ENCODE data around the gene MEIS2. TPM values are rescaled to one million over a fixed set of nuclear protein-coding genes. Genes with fewer than 3 reads are reported as not detected.

The MEIS2 gene
- total RNA-seq, 1 experiment from 2014 or later = 17.5 TPM

DNA sequence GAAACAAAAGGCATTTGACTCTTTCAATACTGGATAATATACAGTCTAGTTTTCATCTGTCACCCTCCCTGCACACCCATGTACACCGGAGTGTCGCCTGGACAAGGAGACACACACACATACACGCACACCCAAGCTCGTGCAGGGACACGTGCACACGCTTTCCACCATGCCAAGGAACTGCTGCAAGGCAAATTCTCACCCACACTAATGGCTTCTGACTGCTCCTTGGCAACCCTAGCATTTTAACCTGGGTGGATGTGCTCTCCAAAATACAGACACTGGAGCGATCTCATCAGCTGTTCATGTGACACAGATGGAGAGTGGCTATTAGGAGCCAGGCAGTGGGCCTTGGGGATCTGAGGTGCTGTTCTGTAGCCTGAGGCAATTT is 61.6 kb downstream of the MEIS2 start:
- Histone ChIP-seq H2AFZ (ENCODE audit: low read length) (no peak overlapping the region), H3K9me3 (ENCODE audit: low read length) (no peaks in the 10 kb centered on the region), H4K20me1 (ENCODE audit: low read length) (no peaks in the 10 kb centered on the region), H3K4me1 (ENCODE audit: insufficient read depth, low read length) (peaks cover 9% of the 10 kb centered on the region; the same call in 1 of the 2 replicates), H3K79me2 (ENCODE audit: low read length) (no peaks in the 10 kb centered on the region), H3K4me2 (ENCODE audit: low read length) (no peak overlapping the region), H3K9ac (ENCODE audit: low read length) (no peak overlapping the region), H3K4me3 (ENCODE audit: low read length) (no peak overlapping the region), H3K9me2 (replicated peaks; ENCODE audit: low read length) (no peaks in the 10 kb centered on the region), H3F3A (ENCODE audit: low read length, unreplicated experiment) (no peaks in the 10 kb centered on the region), H3K36me3 (ENCODE audit: low read depth, low read length) (no peaks in the 10 kb centered on the region), H3K27ac (ENCODE audit: low read length) (no peak overlapping the region), H3K27me3 (ENCODE audit: low read length) (no peaks in the 10 kb centered on the region)
- no peak for TF ChIP-seq EZH2phosphoT487 (IDR thresholded peaks at IDR 0.05; ENCODE audit: borderline replicate concordance, low read length)
- TF ChIP-seq, protein P1, sequence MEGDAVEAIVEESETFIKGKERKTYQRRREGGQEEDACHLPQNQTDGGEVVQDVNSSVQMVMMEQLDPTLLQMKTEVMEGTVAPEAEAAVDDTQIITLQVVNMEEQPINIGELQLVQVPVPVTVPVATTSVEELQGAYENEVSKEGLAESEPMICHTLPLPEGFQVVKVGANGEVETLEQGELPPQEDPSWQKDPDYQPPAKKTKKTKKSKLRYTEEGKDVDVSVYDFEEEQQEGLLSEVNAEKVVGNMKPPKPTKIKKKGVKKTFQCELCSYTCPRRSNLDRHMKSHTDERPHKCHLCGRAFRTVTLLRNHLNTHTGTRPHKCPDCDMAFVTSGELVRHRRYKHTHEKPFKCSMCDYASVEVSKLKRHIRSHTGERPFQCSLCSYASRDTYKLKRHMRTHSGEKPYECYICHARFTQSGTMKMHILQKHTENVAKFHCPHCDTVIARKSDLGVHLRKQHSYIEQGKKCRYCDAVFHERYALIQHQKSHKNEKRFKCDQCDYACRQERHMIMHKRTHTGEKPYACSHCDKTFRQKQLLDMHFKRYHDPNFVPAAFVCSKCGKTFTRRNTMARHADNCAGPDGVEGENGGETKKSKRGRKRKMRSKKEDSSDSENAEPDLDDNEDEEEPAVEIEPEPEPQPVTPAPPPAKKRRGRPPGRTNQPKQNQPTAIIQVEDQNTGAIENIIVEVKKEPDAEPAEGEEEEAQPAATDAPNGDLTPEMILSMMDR (conservative IDR thresholded peaks at IDR 0.05; ENCODE audit: low read depth, low read length) = no peak
- no peak for TF ChIP-seq EZH2 (IDR thresholded peaks at IDR 0.05; ENCODE audit: low read length, unreplicated experiment)
- intact Hi-C loops (cut with micrococcal nuclease) = no loop called here
- POLR2A ChIA-PET (ENCODE audit: unreplicated experiment) = no interaction called here
- DNase-seq (no peak), ATAC-seq (no peak)
- CTCF ChIA-PET = no interaction called here
- no TSS peak for BruUV-seq (replicated peaks)

DNA sequence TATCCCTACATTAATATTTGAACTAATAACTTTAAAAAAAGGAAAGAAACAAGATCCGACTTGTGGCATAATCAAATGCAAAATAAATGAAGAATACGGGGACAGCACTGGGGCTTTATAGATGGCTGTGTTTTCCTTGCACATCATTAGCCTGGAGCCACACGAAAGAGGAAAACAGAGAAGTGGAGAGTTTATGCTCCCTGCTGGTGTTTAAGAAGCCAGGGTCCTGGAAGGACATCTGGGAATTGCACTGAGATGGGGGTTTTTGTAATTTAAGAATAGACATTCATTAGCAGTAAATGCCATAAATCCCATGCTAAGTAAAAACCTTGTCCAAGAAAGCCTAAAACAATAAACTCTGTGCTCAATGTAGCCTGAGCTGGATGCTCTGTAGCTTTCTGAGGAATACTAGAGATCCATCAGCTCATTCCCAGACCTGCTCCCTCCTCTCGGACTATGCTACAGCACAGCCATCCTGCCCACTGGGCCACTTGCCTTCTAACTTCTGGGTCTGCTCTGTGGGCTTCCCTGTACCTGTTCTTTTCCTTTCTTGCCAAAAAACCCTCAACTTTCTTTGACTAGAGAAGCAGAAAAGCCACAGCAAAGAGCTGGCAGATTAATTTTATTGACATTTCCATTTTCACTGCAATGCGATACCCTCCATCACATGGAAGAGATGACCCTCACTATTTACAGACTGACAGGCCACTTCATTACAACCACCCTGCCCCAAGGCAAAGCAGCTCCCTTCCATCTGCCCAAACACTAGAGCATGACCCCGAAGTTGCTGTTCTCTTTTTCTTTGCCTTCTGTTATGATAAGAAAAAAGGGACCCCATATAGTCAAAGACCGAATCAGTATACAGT is 62.3 kb downstream of the MEIS2 start:
- Histone ChIP-seq H3K4me3 (ENCODE audit: low read length) (no peak overlapping the region), H3F3A (ENCODE audit: low read length, unreplicated experiment) (no peaks in the 10 kb centered on the region), H4K20me1 (ENCODE audit: low read length) (no peaks in the 10 kb centered on the region), H3K9me3 (ENCODE audit: low read length) (no peaks in the 10 kb centered on the region), H3K9ac (ENCODE audit: low read length) (no peak overlapping the region), H3K9me2 (replicated peaks; ENCODE audit: low read length) (no peaks in the 10 kb centered on the region), H3K4me1 (ENCODE audit: insufficient read depth, low read length) (peaks cover 9% of the 10 kb centered on the region; the same call in 1 of the 2 replicates), H3K4me2 (ENCODE audit: low read length) (no peak overlapping the region), H3K27ac (ENCODE audit: low read length) (no peak overlapping the region), H3K36me3 (ENCODE audit: low read depth, low read length) (no peaks in the 10 kb centered on the region), H3K27me3 (ENCODE audit: low read length) (no peaks in the 10 kb centered on the region), H2AFZ (ENCODE audit: low read length) (no peak overlapping the region), H3K79me2 (ENCODE audit: low read length) (no peaks in the 10 kb centered on the region)
- no peak for TF ChIP-seq EZH2 (IDR thresholded peaks at IDR 0.05; ENCODE audit: low read length, unreplicated experiment)
- TF ChIP-seq, protein P1 (conservative IDR thresholded peaks at IDR 0.05; ENCODE audit: low read depth, low read length) = no peak
- no peak for TF ChIP-seq EZH2phosphoT487 (IDR thresholded peaks at IDR 0.05; ENCODE audit: borderline replicate concordance, low read length)
- DNase-seq = peak; percentile 7
- CTCF ChIA-PET = interaction anchor here (0.7 kb wide), 1 partner anchor 167 kb away, joined by 3 read pairs; no protein-coding TSS in a partner anchor
- ATAC-seq = peak; percentile 20; the same call in 1 of the 2 replicates
- BruUV-seq (replicated peaks) = no TSS peak
- POLR2A ChIA-PET (ENCODE audit: unreplicated experiment) = no interaction called here
- intact Hi-C loops (cut with micrococcal nuclease) = no loop called here

DNA sequence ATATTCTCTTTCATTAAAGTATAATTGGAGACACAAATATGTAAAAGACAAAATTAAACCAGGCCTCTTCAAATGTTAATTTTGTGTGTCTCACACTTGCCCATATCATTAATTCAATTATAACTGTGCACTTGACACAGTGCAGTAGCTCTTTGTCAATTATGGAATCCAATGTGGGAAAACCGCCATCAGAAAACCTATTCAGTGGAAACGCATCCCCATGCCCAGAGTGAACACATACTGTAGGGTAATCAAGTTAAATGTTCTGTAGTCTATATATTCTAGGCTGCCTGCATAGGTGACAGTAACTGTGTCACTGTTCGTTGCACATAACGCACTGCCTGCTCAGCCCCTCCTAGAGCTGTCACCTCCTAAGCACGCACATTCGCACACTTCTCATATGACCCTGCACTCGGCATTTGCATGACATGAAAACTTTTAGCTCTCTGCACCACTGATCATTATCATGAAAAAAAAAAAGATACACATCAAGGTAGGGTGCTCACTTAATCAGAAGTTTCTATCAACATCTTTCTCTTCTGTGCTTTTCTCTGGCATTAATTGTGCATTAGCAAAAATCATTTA is 63.2 kb downstream of the MEIS2 start:
- no peak overlapping the region for H3K27ac ChIP-seq (ENCODE audit: low read length)
- no TSS peak for BruUV-seq (replicated peaks)
- no peak overlapping the region for H3K9ac ChIP-seq (ENCODE audit: low read length)
- H3F3A ChIP-seq (ENCODE audit: low read length, unreplicated experiment) = no peaks in the 10 kb centered on the region
- no peak overlapping the region for H3K4me2 ChIP-seq (ENCODE audit: low read length)
- no peak for TF ChIP-seq EZH2phosphoT487 (IDR thresholded peaks at IDR 0.05; ENCODE audit: borderline replicate concordance, low read length)
- no peak for TF ChIP-seq EZH2 (IDR thresholded peaks at IDR 0.05; ENCODE audit: low read length, unreplicated experiment)
- TF ChIP-seq, protein P1 (conservative IDR thresholded peaks at IDR 0.05; ENCODE audit: low read depth, low read length) = no peak
- peaks cover 9% of the 10 kb centered on the region; the same call in 1 of the 2 replicates for H3K4me1 ChIP-seq (ENCODE audit: insufficient read depth, low read length)
- H2AFZ ChIP-seq (ENCODE audit: low read length) = no peak overlapping the region
- no peaks in the 10 kb centered on the region for H4K20me1 ChIP-seq (ENCODE audit: low read length)
- ATAC-seq = no peak
- H3K4me3 ChIP-seq (ENCODE audit: low read length) = no peak overlapping the region
- no peaks in the 10 kb centered on the region for H3K36me3 ChIP-seq (ENCODE audit: low read depth, low read length)
- ChIA-PET CTCF (no interaction called here), POLR2A (ENCODE audit: unreplicated experiment) (no interaction called here)
- no peak for DNase-seq
- no peaks in the 10 kb centered on the region for H3K9me3 ChIP-seq (ENCODE audit: low read length)
- no peaks in the 10 kb centered on the region for H3K79me2 ChIP-seq (ENCODE audit: low read length)
- intact Hi-C loops (cut with micrococcal nuclease) = no loop called here
- H3K9me2 ChIP-seq (replicated peaks; ENCODE audit: low read length) = no peaks in the 10 kb centered on the region
- H3K27me3 ChIP-seq (ENCODE audit: low read length) = no peaks in the 10 kb centered on the region
